Caco-2 (cell line): ENCODE results near the gene OR10H4. TPM values are rescaled to one million over a fixed set of nuclear protein-coding genes. Genes with fewer than 3 reads are reported as not detected.

Experiments
- BruUV-seq: library from RNA; stranded (reverse); fragments of 400-500 nt; replicated peaks from 2 replicates; lab custom pipeline; 2021; lab: Mats Ljungman, UMichigan
- CTCF ChIA-PET: fragments of 300-600 bp; sonication (Branson Sonifier 250); formaldehyde crosslinking; loops from one replicate; lab custom pipeline; 2022; ENCODE audit warnings: antibody characterized with exemption; lab: Charles Lee
- POLR2A ChIA-PET: fragments of 300-600 bp; sonication (Branson Sonifier 250); formaldehyde crosslinking; loops from one replicate; lab custom pipeline; 2022; ENCODE audit warnings: antibody characterized with exemption; lab: Charles Lee
- DNase-seq, 2 experiments: peaks; one replicate each; pipeline versions ENCODE4 v3.0.0 to v3.0.0-alpha.2; 2020 to 2022
- H3K27me3 ChIP-seq: replicated peaks from 2 replicates; pipeline ENCODE4 v1.6.0; 2011; ENCODE audit warnings: low read length; ENCODE audit not compliant: control insufficient read depth, insufficient read depth
- H3K36me3 ChIP-seq: 2 replicates; pipeline ENCODE4 v1.5.1; 2011; ENCODE audit warnings: low read length; ENCODE audit not compliant: control insufficient read depth, insufficient read depth
- H3K4me1 ChIP-seq: fragments of 250-450 bp; sonication (Bioruptor Pico); 2 replicates; pipeline ENCODE4 v1.5.1; 2020; ENCODE audit warnings: mild to moderate bottlenecking
- H3K4me3 ChIP-seq: 2 replicates; pipeline ENCODE4 v1.5.1; 2011; ENCODE audit warnings: low read depth, mild to moderate bottlenecking, control low read depth, low read length
- H3K9me3 ChIP-seq: fragments of 250-450 bp; sonication (Bioruptor Pico); 2 replicates; pipeline ENCODE4 v1.5.1; 2020; ENCODE audit warnings: mild to moderate bottlenecking, moderate library complexity
- H3K27ac Mint-ChIP-seq: one replicate; pipeline ENCODE4 v1.8.0; 2022; ENCODE audit warnings: mixed read lengths; ENCODE audit not compliant: unreplicated experiment
- H3K27me3 Mint-ChIP-seq: one replicate; pipeline ENCODE4 v1.8.0; 2022; ENCODE audit warnings: mixed read lengths; ENCODE audit not compliant: insufficient read depth, unreplicated experiment
- H3K36me3 Mint-ChIP-seq: one replicate; pipeline ENCODE4 v1.8.0; 2022; ENCODE audit warnings: mild to moderate bottlenecking, mixed read lengths; ENCODE audit not compliant: insufficient read depth, unreplicated experiment
- H3K4me1 Mint-ChIP-seq: one replicate; pipeline ENCODE4 v1.8.0; 2022; ENCODE audit warnings: low read depth, mixed read lengths; ENCODE audit not compliant: unreplicated experiment
- H3K4me3 Mint-ChIP-seq: one replicate; pipeline ENCODE4 v1.8.0; 2022; ENCODE audit warnings: mild to moderate bottlenecking, moderate library complexity, mixed read lengths; ENCODE audit not compliant: unreplicated experiment
- H3K9me3 Mint-ChIP-seq: one replicate; pipeline ENCODE4 v1.8.0; 2022; ENCODE audit warnings: mixed read lengths; ENCODE audit not compliant: unreplicated experiment
- CTCF ChIP-seq, 2 experiments: fragments of 200-600 bp in 1 of 2; IDR thresholded peaks; 1 replicate in 1 of 2; 2 replicates in 1 of 2; pipeline versions ENCODE4 v1.5.1 to v1.8.0; 2011 to 2022; ENCODE audit warnings: antibody characterized with exemption in 1 of 2, control low read depth in 1 of 2, inconsistent platforms in 1 of 2, low read depth in 1 of 2, low read length in 1 of 2, mild to moderate bottlenecking in 1 of 2, moderate library complexity in 1 of 2; ENCODE audit not compliant: insufficient read depth in 1 of 2, severe bottlenecking in 1 of 2, unreplicated experiment in 1 of 2
- intact Hi-C: fragments of 100-400 bp; cut with micrococcal nuclease; formaldehyde crosslinking; loops from one replicate; pipeline ENCODE4 v1.10.0; 2022; ENCODE audit not compliant: unreplicated experiment
- total RNA-seq: library from RNA; stranded (reverse); gene quantifications from 2 replicates; pipeline ENCODE4 v1.2.3, GENCODE V29; 2022

OR10H4 gene
- total RNA-seq, 1 experiment from 2014 or later, result not detected

GRCh38 chr19:15986701-15987100, 37.9 kb downstream of the OR10H4 start:
- no peaks in the 10 kb centered on the region for H3K36me3 ChIP-seq
- CTCF ChIA-PET, result no interaction called here
- peaks cover 6% of the 10 kb centered on the region; the same call in 1 of the 2 replicates for H3K9me3 ChIP-seq
- intact Hi-C loops, result no loop called here
- no peak for DNase-seq
- Mint-ChIP-seq H3K27ac (no peak overlapping the region), H3K9me3 (peaks cover 27% of the 10 kb centered on the region), H3K4me1 (no peaks in the 10 kb centered on the region), H3K4me3 (no peak overlapping the region), H3K36me3 (no peaks in the 10 kb centered on the region), H3K27me3 (peaks cover 3% of the 10 kb centered on the region)
- no peaks in the 10 kb centered on the region for H3K27me3 ChIP-seq
- no peaks in the 10 kb centered on the region for H3K4me1 ChIP-seq
- no peak for TF ChIP-seq CTCF (IDR thresholded peaks at IDR 0.05; ENCODE audit: insufficient read depth in 1 of 2, low read depth in 1 of 2, low read length in 1 of 2, severe bottlenecking in 1 of 2, unreplicated experiment in 1 of 2)
- no TSS peak for BruUV-seq
- POLR2A ChIA-PET, result no interaction called here
- no peak overlapping the region for H3K4me3 ChIP-seq

GRCh38 chr19:15989889-15990288, 41.1 kb downstream of the OR10H4 start:
- H3K27me3 Mint-ChIP-seq, result peaks cover 3% of the 10 kb centered on the region
- H3K36me3 ChIP-seq, result no peaks in the 10 kb centered on the region
- H3K36me3 Mint-ChIP-seq, result no peaks in the 10 kb centered on the region
- ChIA-PET CTCF (no interaction called here), POLR2A (no interaction called here)
- intact Hi-C loops, result no loop called here
- no peak overlapping the region for H3K27ac Mint-ChIP-seq
- peak in 1 of 2 experiments; percentile 5 for DNase-seq
- no TSS peak for BruUV-seq
- 0 out of 2 replicates have a peak, but pooled peaks cover 4% of the 10 kb centered on the region for H3K9me3 ChIP-seq
- H3K27me3 ChIP-seq, result no peaks in the 10 kb centered on the region
- no peak for TF ChIP-seq CTCF (IDR thresholded peaks at IDR 0.05; ENCODE audit: insufficient read depth in 1 of 2, low read depth in 1 of 2, low read length in 1 of 2, severe bottlenecking in 1 of 2, unreplicated experiment in 1 of 2)
- H3K4me3 ChIP-seq, result no peak overlapping the region
- no peaks in the 10 kb centered on the region for H3K4me1 ChIP-seq
- no peaks in the 10 kb centered on the region for H3K4me1 Mint-ChIP-seq
- peaks cover 24% of the 10 kb centered on the region for H3K9me3 Mint-ChIP-seq
- H3K4me3 Mint-ChIP-seq, result no peak overlapping the region

- no peaks in the 10 kb centered on the region for H3K4me1 Mint-ChIP-seq
- H3K4me1 ChIP-seq, result no peaks in the 10 kb centered on the region
- no peak overlapping the region for H3K4me3 Mint-ChIP-seq
- H3K27ac Mint-ChIP-seq, result no peak overlapping the region
- intact Hi-C loops, result no loop called here
- H3K36me3 Mint-ChIP-seq, result no peaks in the 10 kb centered on the region
- TF ChIP-seq CTCF (IDR thresholded peaks at IDR 0.05; ENCODE audit: insufficient read depth in 1 of 2, low read depth in 1 of 2, low read length in 1 of 2, severe bottlenecking in 1 of 2, unreplicated experiment in 1 of 2), result no peak
- no TSS peak for BruUV-seq
- CTCF ChIA-PET, result no interaction called here
- DNase-seq, result no peak
- peaks cover 3% of the 10 kb centered on the region for H3K27me3 Mint-ChIP-seq
- 0 out of 2 replicates have a peak, but pooled peaks cover 4% of the 10 kb centered on the region for H3K9me3 ChIP-seq
- H3K4me3 ChIP-seq, result no peak overlapping the region
- POLR2A ChIA-PET, result no interaction called here
- no peaks in the 10 kb centered on the region for H3K36me3 ChIP-seq
- H3K27me3 ChIP-seq, result no peaks in the 10 kb centered on the region
- peaks cover 24% of the 10 kb centered on the region for H3K9me3 Mint-ChIP-seq
Observed at GRCh38 chr19:15991602-15992001, 42.8 kb downstream of the OR10H4 start.
